Effector memory CD4-positive, alpha-beta T cell (primary cell): ENCODE measurements around the gene UBE2Z.

Experiments used
- DNase-seq, 3 donors: peaks; one replicate each; pipeline ENCODE4 v3.0.0-alpha.2; 2020
- H3K27ac ChIP-seq: 2 replicates; pipeline ENCODE4 v1.7.0; 2013; ENCODE audit warnings: mild to moderate bottlenecking, low read length, moderate library complexity; ENCODE audit not compliant: insufficient read depth, poor library complexity, severe bottlenecking
- H3K27me3 ChIP-seq: replicated peaks from 2 replicates; pipeline ENCODE4 v1.7.0; 2013; ENCODE audit warnings: mild to moderate bottlenecking, low read length; ENCODE audit not compliant: insufficient read depth, control insufficient read depth, poor library complexity, severe bottlenecking
- H3K36me3 ChIP-seq: 2 replicates; pipeline ENCODE4 v1.7.0; 2013; ENCODE audit warnings: mild to moderate bottlenecking, low read length, moderate library complexity; ENCODE audit not compliant: control insufficient read depth, insufficient read depth
- H3K4me1 ChIP-seq: 2 replicates; pipeline ENCODE4 v1.7.0; 2013; ENCODE audit warnings: low read length, mild to moderate bottlenecking; ENCODE audit not compliant: control insufficient read depth, insufficient read depth, poor library complexity, severe bottlenecking
- H3K4me3 ChIP-seq: 2 replicates; pipeline ENCODE4 v1.7.0; 2013; ENCODE audit warnings: low read length, low read depth, mild to moderate bottlenecking; ENCODE audit not compliant: insufficient read depth, poor library complexity, severe bottlenecking
- H3K9me3 ChIP-seq: 2 replicates; pipeline ENCODE4 v1.7.0; 2013; ENCODE audit warnings: mild to moderate bottlenecking, low read length, moderate library complexity; ENCODE audit not compliant: control insufficient read depth

The UBE2Z gene

GRCh38 chr17:48952904-48953303, 44.7 kb downstream of the UBE2Z start:
- no peak overlapping the region for H3K27ac ChIP-seq
- no peaks in the 10 kb centered on the region for H3K9me3 ChIP-seq
- peaks cover 6% of the 10 kb centered on the region for H3K27me3 ChIP-seq
- no peaks in the 10 kb centered on the region for H3K36me3 ChIP-seq
- no peaks in the 10 kb centered on the region for H3K4me1 ChIP-seq
- no peak for DNase-seq
- no peak overlapping the region for H3K4me3 ChIP-seq

- DNase-seq: no peak
- H3K27me3 ChIP-seq: peaks cover 10% of the 10 kb centered on the region
Observed at GRCh38 chr17:48954300-48954755, 46.1 kb downstream of the UBE2Z start.

GRCh38 chr17:48960834-48961515, 52.8 kb downstream of the UBE2Z start:
- Histone ChIP-seq H3K4me3 (no peak overlapping the region), H3K27me3 (peaks cover 22% of the 10 kb centered on the region), H3K4me1 (no peaks in the 10 kb centered on the region), H3K36me3 (no peaks in the 10 kb centered on the region), H3K9me3 (no peaks in the 10 kb centered on the region), H3K27ac (no peak overlapping the region)
- DNase-seq: no peak

More at GRCh38 chr17:48954300-48954755, 46.1 kb downstream of the UBE2Z start:
- Histone ChIP-seq H3K4me3 (no peak overlapping the region), H3K27ac (no peak overlapping the region), H3K4me1 (no peaks in the 10 kb centered on the region), H3K9me3 (no peaks in the 10 kb centered on the region), H3K36me3 (no peaks in the 10 kb centered on the region)

GRCh38 chr17:48961516-48962233, 53.5 kb downstream of the UBE2Z start:
- Histone ChIP-seq H3K4me1 (no peaks in the 10 kb centered on the region), H3K9me3 (no peaks in the 10 kb centered on the region), H3K36me3 (no peaks in the 10 kb centered on the region), H3K27ac (no peak overlapping the region), H3K27me3 (peaks cover 22% of the 10 kb centered on the region), H3K4me3 (no peak overlapping the region)
- DNase-seq: no peak

GRCh38 chr17:48970224-48970623, 62.0 kb downstream of the UBE2Z start:
- H3K36me3 ChIP-seq: no peaks in the 10 kb centered on the region
- no peak overlapping the region for H3K4me3 ChIP-seq
- peaks cover 7% of the 10 kb centered on the region for H3K27me3 ChIP-seq
- DNase-seq: no peak
- no peak overlapping the region for H3K27ac ChIP-seq
- H3K4me1 ChIP-seq: no peaks in the 10 kb centered on the region
- H3K9me3 ChIP-seq: no peaks in the 10 kb centered on the region

GRCh38 chr17:48970865-48971687, 62.9 kb downstream of the UBE2Z start:
- no peak for DNase-seq
- Histone ChIP-seq H3K9me3 (no peaks in the 10 kb centered on the region), H3K27me3 (peaks cover 7% of the 10 kb centered on the region)

GRCh38 chr17:48972749-48973097, 64.5 kb downstream of the UBE2Z start:
- Histone ChIP-seq H3K4me1 (no peaks in the 10 kb centered on the region), H3K4me3 (no peak overlapping the region), H3K27ac (no peak overlapping the region), H3K9me3 (no peaks in the 10 kb centered on the region), H3K27me3 (peaks cover 7% of the 10 kb centered on the region), H3K36me3 (no peaks in the 10 kb centered on the region)
- DNase-seq: no peak

More at GRCh38 chr17:48970865-48971687, 62.9 kb downstream of the UBE2Z start:
- Histone ChIP-seq H3K4me3 (no peak overlapping the region), H3K36me3 (no peaks in the 10 kb centered on the region), H3K27ac (no peak overlapping the region), H3K4me1 (no peaks in the 10 kb centered on the region)

- Histone ChIP-seq H3K27me3 (peaks cover 7% of the 10 kb centered on the region), H3K36me3 (no peaks in the 10 kb centered on the region), H3K4me3 (no peak overlapping the region), H3K4me1 (no peaks in the 10 kb centered on the region), H3K27ac (no peak overlapping the region), H3K9me3 (no peaks in the 10 kb centered on the region)
- DNase-seq: no peak
Observed at GRCh38 chr17:48973806-48974205, 65.6 kb downstream of the UBE2Z start.
